RWPE2 (cell line): Measurements from ENCODE around the gene ESRRA.
A peak's percentile ranks its signal among the peaks of the same experiment; 100 is the strongest.

Experiments
- ATAC-seq: fragments of 200-7000 bp; cut with Tn5 transposase; 3 replicates; pipeline ENCODE4 v1.9.1; 2021; ENCODE audit warnings: low read depth
- DNase-seq: peaks from one replicate; pipeline ENCODE4 v3.0.0-alpha.2; 2020; ENCODE audit warnings: low spot score
- H3K27ac ChIP-seq: fragments of 450-650 bp; 2 replicates; pipeline ENCODE4 v1.5.1; 2017; ENCODE audit warnings: mild to moderate bottlenecking; ENCODE audit not compliant: poor library complexity, severe bottlenecking
- H3K27me3 ChIP-seq: fragments of 250-450 bp; sonication (Bioruptor Pico); 2 replicates; pipeline ENCODE4 v1.5.1; 2021; ENCODE audit warnings: mild to moderate bottlenecking, moderate library complexity; ENCODE audit not compliant: insufficient read depth, poor library complexity, severe bottlenecking
- H3K36me3 ChIP-seq: fragments of 250-450 bp; sonication (Bioruptor Pico); 2 replicates; pipeline ENCODE4 v1.5.1; 2020; ENCODE audit warnings: low read depth, mild to moderate bottlenecking, moderate library complexity
- H3K4me1 ChIP-seq: fragments of 250-450 bp; sonication (Bioruptor Pico); 2 replicates; pipeline ENCODE4 v1.5.1; 2021; ENCODE audit warnings: mild to moderate bottlenecking, moderate library complexity; ENCODE audit not compliant: insufficient read depth, poor library complexity, severe bottlenecking
- H3K4me3 ChIP-seq: fragments of 250-450 bp; sonication (Bioruptor Pico); 2 replicates; pipeline ENCODE4 v1.5.1; 2021; ENCODE audit warnings: mild to moderate bottlenecking, moderate library complexity; ENCODE audit not compliant: severe bottlenecking
- H3K9me3 ChIP-seq: fragments of 250-450 bp; sonication (Bioruptor Pico); 2 replicates; pipeline ENCODE4 v1.5.1; 2021; ENCODE audit warnings: mild to moderate bottlenecking, moderate library complexity; ENCODE audit not compliant: severe bottlenecking
- CTCF ChIP-seq: fragments of 450-650 bp; IDR thresholded peaks from one replicate; pipeline ENCODE4 v1.5.1; 2017; ENCODE audit warnings: mild to moderate bottlenecking, moderate library complexity; ENCODE audit not compliant: poor library complexity, severe bottlenecking

Gene ESRRA

GRCh38 chr11:64267207-64267945 is 37.9 kb upstream of the ESRRA start:
- Histone ChIP-seq H3K9me3 (no peaks in the 10 kb centered on the region), H3K27ac (peak overlapping the region; percentile 92), H3K36me3 (peaks cover 38% of the 10 kb centered on the region), H3K4me3 (no peak overlapping the region), H3K4me1 (peaks cover 27% of the 10 kb centered on the region), H3K27me3 (no peaks in the 10 kb centered on the region)
- no peak for TF ChIP-seq CTCF
- DNase-seq (no peak), ATAC-seq (no peak)

GRCh38 chr11:64268025-64268892 is 37.1 kb upstream of the ESRRA start:
- Histone ChIP-seq H3K4me1 (peaks cover 20% of the 10 kb centered on the region), H3K4me3 (no peak overlapping the region), H3K27ac (peak overlapping the region; percentile 92), H3K27me3 (no peaks in the 10 kb centered on the region), H3K36me3 (peaks cover 30% of the 10 kb centered on the region), H3K9me3 (no peaks in the 10 kb centered on the region)
- no peak for DNase-seq
- TF ChIP-seq CTCF, result no peak
- ATAC-seq, result peak; percentile 26

GRCh38 chr11:64268893-64269539 is 36.3 kb upstream of the ESRRA start:
- TF ChIP-seq CTCF, result peak; percentile 19
- Histone ChIP-seq H3K4me3 (peak overlapping the region; percentile 38), H3K9me3 (no peaks in the 10 kb centered on the region), H3K4me1 (peaks cover 19% of the 10 kb centered on the region), H3K27me3 (no peaks in the 10 kb centered on the region), H3K27ac (peak overlapping the region; percentile 92), H3K36me3 (peaks cover 22% of the 10 kb centered on the region)
- ATAC-seq, result peak; percentile 8
- DNase-seq, result no peak

- H3K9me3 ChIP-seq, result no peaks in the 10 kb centered on the region
- DNase-seq, result peak; percentile 96
- H3K4me3 ChIP-seq, result peak overlapping the region; percentile 38
- no peak for TF ChIP-seq CTCF
- H3K27me3 ChIP-seq, result no peaks in the 10 kb centered on the region
- ATAC-seq, result peak; percentile 77
- H3K27ac ChIP-seq, result peak overlapping the region; percentile 92
- peaks cover 16% of the 10 kb centered on the region for H3K36me3 ChIP-seq
- peaks cover 19% of the 10 kb centered on the region for H3K4me1 ChIP-seq
Observed at GRCh38 chr11:64269540-64270220, 35.6 kb upstream of the ESRRA start.
